NCI-H2196 treated with DMSO at 0.1 percent for 48 hours (cell line): ENCODE results near the gene GPX3.

Experiments
- DNase-seq: peaks from one replicate; lab custom pipeline; 2025; ENCODE audit not compliant: unreplicated experiment; lab: John Stamatoyannopoulos, UW

Gene GPX3

DNA sequence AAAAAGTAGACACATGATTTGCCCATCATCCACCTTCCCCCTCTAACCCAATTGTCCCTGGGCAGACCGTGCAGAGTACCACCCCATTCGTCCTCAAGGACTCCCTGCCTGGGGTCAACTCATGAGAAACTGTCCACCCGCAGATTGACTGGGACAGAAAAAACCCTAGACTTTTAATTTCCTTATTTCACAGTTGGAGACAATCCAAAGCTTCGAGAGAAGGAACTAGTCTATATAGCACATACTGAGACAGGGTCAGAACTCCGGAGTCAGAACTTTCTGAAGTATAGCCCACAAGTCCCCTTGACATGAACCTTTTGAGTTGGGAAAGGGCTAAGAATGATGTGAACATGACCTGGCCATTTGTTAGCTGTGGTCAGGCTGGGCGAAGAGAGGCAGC lies 7.5 kb upstream of the GPX3 start:
- no peak for DNase-seq

DNA sequence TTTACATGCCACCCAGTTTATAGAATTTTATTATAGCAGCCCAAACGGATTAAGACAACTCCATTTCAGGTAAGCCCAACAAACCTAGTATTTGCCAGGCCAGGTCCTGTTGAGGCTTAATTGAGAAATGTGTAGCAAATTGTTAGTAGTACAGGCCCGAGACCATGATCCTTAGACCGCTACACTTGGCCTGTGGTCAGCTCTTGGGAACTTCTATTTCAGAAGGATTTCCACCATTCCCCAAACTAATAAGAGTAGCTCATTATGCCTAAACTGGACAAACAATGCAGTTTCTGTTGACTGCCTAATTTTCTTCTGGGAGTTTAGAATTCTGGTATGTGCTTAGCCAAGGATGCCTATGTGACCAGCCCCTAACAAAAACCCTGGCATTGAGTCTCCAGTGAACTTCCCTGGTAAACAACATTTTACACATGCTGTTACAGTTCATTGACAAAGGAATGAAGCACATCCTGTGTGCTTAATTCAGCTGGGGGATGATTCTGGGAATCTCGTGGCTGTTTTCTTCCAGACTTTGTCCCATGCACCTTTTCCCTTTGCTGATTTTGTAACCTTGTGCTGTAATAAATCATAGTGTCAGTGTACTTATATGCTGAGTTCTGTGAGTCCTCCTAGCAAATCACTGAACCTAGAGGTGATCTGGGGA lies 5.6 kb upstream of the GPX3 start:
- DNase-seq, result no peak

DNA sequence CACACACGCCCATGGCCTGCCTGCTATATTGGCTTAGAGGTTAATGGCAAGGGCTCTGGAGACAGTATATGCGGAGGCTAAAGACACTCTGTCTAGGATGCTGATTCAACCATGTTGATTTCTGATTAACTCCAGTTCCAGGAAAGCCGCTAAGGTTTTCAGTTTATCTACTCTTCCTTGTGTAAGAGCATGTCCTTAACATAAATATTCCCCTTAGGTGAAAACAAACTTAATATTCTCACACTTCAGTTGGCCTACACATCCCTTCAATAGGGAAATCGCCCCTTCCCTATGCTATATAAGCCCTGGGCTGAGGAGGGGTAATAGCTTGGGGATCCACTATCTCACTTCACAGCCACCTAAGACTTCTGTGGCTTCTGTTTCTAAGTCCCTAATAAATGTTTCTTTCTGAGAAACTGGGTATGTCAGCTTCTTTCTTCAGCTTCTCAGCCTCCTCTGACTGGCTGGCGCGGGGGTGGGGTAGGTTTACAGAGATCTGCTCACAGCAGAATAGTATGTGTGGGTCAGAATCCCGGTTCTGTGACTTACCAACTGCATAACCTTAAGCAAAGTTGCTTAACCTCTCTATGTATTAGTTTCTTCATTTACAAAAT lies 4.3 kb upstream of the GPX3 start:
- no peak for DNase-seq

DNA sequence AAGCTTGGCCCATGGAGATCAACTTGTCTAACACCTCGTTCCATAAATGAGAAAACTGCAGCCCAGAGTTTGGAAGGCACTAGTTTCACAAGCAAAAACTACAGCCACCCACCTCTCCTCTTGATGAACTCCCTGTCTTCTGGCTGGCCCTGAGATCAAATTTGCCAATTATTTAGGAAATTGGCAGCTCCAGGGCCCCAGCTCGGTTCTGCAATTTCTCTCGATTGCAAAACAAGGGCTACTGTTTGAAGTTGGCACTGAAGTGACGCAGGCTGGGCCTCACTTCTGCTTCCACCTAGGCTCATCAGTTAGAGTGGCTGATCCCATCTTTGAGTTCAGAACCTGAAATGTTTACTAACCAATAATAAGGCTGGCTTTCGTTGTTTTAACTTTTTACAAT lies 3.7 kb upstream of the GPX3 start:
- DNase-seq, result no peak

DNA sequence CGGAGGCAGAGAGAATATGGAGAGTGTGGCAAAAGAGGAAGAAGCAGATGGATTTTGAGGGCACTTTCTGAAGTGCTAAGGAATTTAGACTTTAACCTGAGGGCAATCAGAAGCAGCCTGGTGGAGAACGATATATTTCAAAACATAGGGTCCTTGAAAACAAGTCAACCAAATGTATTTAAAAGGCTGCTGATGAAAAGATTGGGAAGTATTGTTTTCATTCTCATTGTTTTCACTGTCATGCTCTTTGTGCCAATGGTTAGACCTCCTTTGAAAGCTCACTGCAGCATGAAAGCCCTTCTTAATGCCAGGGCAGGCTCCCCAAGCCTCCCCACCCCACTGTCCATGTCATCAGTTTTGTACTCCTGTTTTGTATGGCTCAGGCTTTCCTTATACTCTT lies 2.5 kb upstream of the GPX3 start:
- DNase-seq, result no peak

DNA sequence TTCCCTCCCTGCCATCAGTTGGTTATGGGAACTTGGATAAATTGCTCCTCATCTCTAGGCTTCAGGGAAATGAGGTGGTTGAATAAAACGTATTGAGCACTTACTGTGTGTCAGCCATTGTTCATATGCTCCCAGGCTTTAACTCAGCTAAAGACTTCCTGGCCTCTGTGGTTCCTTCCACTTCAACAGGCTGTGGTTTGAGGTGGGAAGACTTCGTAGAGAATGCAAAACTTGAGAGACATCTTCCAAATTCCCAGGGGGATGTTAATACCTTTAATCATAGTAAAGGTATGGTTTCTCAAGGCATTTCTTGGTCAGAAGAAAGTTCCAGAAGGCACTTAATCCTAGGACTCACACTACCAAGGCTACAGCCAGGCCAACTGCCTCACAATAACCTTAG lies 1.5 kb upstream of the GPX3 start:
- DNase-seq, result no peak

DNA sequence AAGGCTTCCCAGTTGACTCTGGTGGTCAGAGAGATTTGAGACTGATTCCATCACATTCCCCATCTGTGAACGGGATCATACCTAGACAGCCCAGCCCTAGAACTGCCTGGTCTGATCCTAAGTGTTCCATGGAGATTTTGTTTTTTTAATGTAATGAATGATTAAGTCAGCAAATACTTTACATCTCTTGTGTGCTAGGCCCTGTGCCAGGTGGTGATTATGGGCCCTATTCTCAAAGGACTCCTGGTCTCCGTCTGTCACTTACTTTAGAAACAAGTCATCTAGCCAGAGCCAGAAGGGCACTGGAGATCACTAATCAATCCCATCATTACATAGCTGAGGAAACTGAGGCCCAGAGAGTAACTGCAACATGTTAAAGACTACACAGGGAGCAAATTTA lies 1.1 kb upstream of the GPX3 start:
- DNase-seq, result no peak

DNA sequence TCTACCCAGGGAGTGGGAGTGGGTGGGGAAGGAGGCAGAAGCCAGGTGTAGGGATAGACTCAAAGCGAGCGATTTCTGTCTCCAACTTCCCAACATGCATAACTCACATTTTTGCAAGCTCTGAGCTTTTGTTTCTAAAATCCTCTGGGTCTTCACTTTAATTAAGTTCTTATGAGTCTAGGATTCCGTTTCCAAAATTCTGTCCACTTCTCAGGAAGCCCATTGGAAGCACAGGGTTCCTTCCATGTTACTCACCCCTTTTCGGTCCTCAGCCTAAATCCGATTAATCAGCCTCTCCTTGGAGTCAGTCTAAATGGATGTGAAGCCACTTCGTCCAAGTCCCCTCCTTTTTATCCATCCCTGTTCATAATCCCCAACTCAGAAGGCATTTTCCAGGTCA lies 1.4 kb downstream of the GPX3 start:
- DNase-seq, result no peak

DNA sequence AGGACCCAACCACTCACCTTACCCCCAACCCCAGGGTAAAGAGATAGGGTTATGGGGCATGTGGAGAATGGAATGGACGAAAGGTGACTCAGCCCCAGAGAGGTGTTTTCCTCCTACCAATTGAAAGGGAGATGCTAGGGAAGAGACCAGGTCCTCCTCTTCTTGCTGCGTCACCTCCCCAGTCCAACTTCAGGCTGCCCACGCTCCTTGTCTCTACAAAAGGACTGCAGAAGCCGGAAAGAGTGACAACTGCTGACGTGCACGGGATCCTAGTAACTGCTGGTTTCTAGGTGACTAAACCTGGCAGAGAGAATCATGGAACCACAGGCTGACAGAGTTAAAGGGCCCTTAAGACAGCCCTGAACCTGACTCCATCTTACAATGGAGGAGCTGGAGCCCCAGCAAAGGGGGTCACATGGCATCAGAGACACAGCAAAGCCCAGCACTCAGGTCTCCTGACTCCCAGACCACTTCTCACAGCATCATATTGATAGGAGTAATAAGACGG lies 2.2 kb downstream of the GPX3 start:
- no peak for DNase-seq

DNA sequence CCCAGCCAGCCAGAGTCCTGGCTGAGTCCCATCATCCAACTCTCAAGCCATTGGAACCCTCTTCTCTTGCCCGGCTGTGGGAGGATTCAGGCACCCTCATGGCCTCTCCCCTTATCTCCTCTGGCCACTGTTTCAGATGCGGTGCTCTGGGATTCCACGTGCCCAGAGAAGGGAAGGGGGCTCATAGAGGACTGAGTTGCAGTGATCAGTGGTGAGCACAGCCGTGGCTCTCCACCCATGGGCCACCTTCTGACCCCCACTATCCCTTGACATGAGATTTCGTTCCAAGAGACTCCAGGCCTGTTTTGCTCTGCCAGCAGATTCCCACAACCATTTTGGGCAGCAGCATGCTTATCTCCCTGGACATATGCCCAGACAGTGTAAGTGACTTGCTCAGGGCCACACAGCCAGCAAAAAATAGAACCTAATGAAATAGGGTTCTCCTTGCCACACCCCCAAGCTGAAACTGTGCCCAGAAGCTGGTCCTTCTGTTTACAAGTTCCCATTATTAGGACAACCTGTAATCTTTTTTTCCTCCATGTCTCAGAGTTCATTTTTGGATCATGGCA lies 2.7 kb downstream of the GPX3 start:
- no peak for DNase-seq

DNA sequence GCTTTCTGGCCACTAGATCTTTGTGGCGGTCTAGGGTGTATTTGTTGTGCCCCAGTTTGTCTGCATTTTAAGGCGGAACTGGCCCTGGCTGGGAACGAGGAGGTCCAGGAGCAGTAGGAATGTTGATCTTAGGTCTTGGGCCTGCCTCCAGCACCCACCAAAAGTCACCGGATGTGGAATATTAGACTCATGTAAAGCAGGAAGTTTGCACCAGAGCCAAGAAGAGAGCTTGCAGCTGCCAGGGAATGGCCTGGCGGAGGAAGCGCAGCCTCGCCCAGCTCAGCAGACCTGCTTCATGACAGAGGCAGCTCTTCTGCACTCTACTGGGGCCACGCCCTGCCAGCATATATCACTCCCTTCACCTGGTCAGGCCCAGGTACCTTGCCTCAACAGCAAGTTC lies 3.3 kb downstream of the GPX3 start:
- DNase-seq, result no peak

DNA sequence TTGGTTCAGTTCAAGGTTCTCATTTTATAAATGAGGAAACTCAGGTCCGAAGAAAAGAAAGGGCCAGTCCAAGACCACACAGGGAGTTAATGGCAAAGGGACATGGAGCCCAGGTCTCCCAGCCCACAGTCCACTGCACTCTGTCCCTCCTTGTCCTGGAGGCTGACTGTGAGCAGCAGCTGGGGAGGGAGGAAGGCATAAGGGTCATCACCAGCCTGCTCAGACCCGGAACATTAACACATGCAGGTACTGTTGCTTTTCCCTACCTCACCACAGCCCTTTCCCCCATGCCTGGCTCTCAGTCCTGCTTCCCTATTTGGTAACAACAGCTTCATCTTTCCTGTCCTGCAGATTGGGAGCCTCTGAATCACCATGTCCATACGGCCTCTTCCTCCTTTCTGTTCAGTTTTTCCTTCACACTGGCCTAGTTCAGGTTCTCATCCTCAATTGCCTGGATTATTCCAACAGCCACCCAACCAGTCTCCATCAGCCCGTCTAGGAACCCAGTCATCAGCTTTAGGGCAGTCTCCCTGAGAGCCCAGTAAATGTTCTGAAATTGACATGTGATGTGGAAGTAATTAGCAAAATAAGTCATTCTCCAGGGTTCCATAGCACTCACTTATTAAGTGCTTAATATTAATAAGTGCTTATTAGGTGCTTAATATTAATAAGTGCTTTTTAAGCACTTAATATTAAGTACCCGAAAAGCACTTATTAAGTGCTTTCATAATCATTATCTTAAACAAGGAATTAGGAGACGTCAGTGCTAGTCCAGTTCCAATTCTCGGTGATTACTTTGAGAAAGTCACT lies 4.3 kb downstream of the GPX3 start:
- no peak for DNase-seq

DNA sequence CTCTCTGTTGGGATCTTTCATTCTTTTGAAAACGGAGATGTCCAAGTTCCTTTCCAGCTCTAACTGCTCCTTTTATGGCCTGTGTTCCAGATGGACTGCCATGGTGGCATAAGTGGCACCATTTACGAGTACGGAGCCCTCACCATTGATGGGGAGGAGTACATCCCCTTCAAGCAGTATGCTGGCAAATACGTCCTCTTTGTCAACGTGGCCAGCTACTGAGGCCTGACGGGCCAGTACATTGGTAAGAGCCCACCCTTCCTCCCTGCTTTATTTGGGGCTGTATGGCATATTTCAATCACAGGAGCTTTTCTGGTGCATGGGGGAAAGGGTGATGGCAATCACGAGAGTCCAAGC lies 4.8 kb downstream of the GPX3 start:
- no peak for DNase-seq

DNA sequence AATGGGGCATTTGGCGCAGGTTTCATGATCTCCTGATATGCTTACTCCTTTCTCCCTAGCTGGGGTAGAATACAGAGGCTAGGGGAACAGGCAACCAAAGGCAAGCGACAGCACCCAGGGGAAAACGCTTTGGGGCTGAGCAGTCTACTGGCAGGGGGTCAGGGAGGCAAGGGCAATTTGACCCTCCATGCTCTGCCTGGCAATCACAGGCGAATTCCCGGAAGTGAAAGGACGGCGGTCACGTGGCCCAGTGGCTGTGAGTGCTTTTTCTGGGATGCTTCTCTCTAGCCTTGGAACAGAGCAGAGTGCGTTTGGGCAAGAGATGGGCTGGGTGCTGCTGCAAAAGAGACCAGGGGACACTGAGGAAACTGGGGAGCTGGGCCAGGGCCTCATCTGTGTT lies 5.7 kb downstream of the GPX3 start:
- no peak for DNase-seq

DNA sequence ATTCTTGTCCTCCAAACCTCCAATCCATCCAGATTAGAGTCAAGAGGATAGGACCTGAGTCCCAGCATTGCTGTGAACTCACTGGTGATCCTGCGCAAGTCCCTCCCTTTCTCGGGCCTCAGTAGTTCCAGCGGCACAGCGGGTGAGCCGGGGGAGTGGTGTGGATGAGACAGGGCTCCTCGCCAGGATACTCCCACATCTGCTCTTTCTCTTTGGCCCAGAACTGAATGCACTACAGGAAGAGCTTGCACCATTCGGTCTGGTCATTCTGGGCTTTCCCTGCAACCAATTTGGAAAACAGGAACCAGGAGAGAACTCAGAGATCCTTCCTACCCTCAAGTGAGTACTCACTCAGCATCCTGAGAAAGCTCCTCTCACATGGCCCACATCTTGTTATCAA lies 6.3 kb downstream of the GPX3 start:
- DNase-seq, result no peak

DNA sequence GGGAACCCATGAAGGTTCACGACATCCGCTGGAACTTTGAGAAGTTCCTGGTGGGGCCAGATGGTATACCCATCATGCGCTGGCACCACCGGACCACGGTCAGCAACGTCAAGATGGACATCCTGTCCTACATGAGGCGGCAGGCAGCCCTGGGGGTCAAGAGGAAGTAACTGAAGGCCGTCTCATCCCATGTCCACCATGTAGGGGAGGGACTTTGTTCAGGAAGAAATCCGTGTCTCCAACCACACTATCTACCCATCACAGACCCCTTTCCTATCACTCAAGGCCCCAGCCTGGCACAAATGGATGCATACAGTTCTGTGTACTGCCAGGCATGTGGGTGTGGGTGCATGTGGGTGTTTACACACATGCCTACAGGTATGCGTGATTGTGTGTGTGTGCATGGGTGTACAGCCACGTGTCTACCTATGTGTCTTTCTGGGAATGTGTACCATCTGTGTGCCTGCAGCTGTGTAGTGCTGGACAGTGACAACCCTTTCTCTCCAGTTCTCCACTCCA lies 7.6 kb downstream of the GPX3 start:
- DNase-seq, result no peak

DNA sequence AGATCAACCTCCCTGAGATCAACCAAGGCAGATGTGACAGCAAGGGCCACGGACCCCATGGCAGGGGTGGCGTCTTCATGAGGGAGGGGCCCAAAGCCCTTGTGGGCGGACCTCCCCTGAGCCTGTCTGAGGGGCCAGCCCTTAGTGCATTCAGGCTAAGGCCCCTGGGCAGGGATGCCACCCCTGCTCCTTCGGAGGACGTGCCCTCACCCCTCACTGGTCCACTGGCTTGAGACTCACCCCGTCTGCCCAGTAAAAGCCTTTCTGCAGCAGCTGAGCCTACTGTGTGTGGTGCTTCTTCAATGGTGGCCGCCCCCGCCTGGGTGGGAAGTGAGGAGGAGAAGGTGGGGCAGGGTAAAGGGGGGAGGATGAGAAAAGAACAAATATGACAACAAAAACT lies 8.3 kb downstream of the GPX3 start:
- DNase-seq, result no peak

DNA sequence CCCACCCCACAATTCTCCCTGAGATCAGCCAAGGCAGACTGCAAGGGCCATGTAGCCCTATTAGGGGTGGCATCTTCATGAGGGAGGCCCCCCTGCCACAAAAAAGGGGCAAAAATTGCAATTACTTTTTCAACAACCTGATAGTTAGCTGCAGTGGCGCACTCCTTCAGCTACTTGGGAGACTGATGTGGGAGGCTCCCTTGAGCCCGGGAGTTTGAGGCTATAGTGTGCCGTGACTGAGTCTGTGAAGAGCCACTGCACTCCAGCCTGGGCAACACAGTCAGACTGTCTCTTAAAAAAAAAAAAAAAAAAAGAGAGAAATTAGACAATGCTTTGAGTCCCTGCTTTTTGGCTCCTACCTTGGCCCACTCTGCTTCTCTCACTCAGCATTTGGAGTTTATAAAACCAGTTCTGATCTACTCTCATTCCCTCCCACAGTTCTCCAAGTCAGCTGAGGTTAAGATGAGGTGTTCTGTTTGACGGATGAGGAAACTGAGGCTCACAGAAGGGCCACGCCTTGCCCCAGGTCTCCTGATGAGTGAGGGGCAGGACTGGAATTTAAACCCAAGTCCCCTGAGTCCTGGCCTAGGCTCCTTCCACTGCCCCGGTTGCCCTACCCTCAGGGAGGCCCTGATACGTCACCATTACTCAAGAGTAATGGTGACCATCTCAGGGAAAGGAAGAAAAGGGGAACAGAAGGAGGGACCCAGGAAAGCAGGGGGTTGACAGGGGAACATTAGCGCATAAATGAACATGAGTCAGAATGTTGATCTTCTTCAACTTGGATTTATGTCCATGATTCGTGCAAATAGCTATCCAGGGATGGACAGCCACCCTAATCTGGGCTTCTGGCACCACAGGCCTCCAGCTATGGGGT lies 9.0 kb downstream of the GPX3 start:
- no peak for DNase-seq

DNA sequence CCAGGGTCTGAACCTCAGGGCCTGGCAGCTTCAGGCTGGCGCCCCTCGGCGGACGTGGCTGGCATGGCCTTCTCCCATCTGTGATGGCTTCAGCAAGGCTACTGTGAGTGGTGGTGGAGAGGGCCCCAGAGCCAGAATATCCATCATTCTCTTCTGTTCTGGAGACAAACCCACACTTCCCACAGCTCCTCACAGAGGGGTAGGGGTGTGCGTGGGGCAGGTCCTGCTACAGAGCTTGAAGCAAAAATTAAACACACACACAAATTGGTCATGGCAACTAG lies 9.6 kb downstream of the GPX3 start:
- no peak for DNase-seq

DNA sequence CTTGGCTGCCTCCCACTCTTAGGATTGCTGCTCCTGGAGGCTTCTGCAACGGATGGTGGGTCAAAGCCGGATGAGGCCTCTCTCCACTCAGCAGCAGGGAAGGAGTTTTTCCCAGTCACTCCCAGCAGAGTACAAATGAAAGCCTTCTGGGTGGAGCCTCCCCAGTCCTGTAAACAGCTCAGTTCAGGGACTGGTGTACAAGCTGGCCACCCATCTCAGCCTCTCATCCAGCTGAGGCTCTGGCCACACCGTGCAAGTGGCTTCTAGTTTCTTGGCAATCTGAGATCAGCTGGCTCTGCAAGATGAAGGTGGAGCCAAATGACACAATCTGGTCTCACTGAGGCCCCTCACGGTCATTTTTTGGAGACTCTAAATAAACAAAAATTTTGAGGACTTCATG lies 10.0 kb downstream of the GPX3 start:
- no peak for DNase-seq

DNA sequence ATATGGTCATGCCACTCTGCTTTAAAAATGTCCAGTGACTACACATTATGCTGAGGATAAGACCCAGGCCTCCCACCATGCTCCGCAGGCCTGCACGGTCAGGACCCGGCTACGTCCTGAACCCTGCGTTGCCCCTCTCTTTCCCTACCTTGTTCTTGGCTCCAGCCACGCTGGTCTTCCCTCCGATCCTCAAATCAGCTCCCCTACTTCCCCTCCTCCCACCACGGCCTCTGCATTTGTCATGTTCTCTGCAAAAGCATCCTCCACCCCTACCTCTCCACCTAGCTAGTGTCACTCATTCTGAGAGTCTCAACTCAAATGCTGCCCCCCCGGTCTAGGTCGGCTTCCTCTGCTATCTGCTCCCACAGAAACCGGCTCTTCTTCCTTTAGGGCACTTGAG lies 11.2 kb downstream of the GPX3 start:
- DNase-seq, result no peak
